ENCODE results near the gene ADGRE2. TPM values are rescaled to one million over a fixed set of nuclear protein-coding genes. Genes with fewer than 3 reads are reported as not detected.
"Not testable (repeated sequence)": the region's sequence is repeated elsewhere in the genome, so short reads cannot be mapped to it uniquely, and the experiment has no call there.

The ADGRE2 gene
- total RNA-seq, 6 experiments from 2014 or later, result 0.05 to 0.14 (median 0.07) TPM; not detected in 3

DNA sequence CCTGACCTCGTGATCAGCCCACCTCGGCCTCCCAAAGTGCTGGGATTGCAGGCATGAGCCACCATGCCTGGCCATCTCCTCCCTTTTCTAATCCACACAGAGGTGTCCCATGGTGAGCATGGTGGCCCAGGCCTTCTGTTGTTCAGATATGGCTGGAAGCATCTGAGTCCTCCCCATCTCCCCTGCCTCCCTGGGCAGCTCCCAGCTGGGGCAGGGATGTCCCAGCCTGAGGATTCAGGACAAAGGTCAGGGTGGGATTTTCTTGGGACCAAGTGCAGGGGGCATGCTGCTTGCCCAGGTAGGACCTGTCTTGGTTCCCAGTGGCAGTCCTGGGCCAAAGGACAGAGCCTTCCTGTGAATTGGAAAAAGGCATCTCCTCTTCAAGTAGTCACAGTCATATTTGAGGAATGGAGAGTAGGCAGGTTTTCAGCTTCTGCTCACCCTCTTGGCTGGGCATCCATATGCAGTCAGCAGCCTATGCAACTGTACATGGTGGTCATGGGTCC lies 10.8 kb downstream of the ADGRE2 start:
- Mint-ChIP-seq H3K27me3 (ENCODE audit: insufficient read depth) (peaks cover 5% of the 10 kb centered on the region; the same call in 1 of the 2 replicates), H3K4me3 (no peak overlapping the region), H3K36me3 (ENCODE audit: low read depth) (peaks cover 5% of the 10 kb centered on the region), H3K27ac (no peak overlapping the region), H3K9me3 (peaks cover 23% of the 10 kb centered on the region; the same call in 1 of the 2 replicates), H3K4me1 (ENCODE audit: low read depth) (no peaks in the 10 kb centered on the region)
- DNase-seq, result no peak
- TF ChIP-seq, protein P1, sequence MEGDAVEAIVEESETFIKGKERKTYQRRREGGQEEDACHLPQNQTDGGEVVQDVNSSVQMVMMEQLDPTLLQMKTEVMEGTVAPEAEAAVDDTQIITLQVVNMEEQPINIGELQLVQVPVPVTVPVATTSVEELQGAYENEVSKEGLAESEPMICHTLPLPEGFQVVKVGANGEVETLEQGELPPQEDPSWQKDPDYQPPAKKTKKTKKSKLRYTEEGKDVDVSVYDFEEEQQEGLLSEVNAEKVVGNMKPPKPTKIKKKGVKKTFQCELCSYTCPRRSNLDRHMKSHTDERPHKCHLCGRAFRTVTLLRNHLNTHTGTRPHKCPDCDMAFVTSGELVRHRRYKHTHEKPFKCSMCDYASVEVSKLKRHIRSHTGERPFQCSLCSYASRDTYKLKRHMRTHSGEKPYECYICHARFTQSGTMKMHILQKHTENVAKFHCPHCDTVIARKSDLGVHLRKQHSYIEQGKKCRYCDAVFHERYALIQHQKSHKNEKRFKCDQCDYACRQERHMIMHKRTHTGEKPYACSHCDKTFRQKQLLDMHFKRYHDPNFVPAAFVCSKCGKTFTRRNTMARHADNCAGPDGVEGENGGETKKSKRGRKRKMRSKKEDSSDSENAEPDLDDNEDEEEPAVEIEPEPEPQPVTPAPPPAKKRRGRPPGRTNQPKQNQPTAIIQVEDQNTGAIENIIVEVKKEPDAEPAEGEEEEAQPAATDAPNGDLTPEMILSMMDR (IDR thresholded peaks at IDR 0.05), result no peak

DNA sequence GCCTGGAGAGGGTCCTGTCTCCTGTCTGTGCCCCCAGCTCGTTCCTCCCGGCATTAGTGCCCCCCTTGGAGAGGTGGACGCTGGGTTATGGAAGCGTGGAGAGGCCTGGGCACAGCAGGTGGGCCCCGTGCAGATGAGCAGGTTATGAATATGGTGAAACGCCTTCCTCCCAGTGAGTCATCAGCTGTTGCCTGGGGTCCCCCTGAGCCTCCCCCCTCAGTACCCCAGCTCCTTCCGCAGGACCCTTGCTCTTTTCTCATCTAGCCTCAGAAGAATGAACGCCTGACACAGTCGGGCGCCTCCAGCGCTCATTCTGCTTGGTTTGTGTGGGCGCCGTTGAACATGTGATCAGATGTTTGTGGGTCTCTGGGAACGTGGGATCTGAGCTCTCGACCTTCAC lies 12.5 kb downstream of the ADGRE2 start:
- H3K27me3 Mint-ChIP-seq (ENCODE audit: insufficient read depth); H3K27ac Mint-ChIP-seq; H3K4me1 Mint-ChIP-seq (ENCODE audit: low read depth); H3K36me3 Mint-ChIP-seq (ENCODE audit: low read depth); DNase-seq; H3K4me3 Mint-ChIP-seq: not testable (repeated sequence)
- peaks cover 23% of the 10 kb centered on the region; the same call in 1 of the 2 replicates for H3K9me3 Mint-ChIP-seq

DNA sequence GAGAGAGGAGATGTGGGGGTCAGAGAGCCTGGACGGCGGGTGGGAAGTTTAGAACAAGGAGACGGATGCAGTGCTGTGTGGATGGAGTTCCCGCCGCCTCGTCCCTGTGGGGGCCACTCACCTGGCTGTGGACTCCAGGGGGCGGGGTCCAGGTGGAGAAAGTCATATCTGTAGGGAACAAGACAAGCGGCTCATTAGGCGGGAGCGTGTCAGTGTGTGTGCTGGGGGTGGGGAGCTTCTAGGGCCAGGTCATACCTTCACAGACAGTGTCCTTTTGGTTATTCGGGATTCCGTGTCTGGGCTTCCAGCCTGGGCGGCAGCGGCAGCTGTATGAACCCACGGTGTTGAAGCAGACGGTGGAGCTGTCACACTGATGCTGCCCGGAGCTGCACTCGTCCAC lies 13.0 kb downstream of the ADGRE2 start:
- peaks cover 23% of the 10 kb centered on the region; the same call in 1 of the 2 replicates for H3K9me3 Mint-ChIP-seq
- H3K4me1 Mint-ChIP-seq (ENCODE audit: low read depth); H3K27ac Mint-ChIP-seq; H3K27me3 Mint-ChIP-seq (ENCODE audit: insufficient read depth); H3K4me3 Mint-ChIP-seq; DNase-seq; H3K36me3 Mint-ChIP-seq (ENCODE audit: low read depth): not testable (repeated sequence)

DNA sequence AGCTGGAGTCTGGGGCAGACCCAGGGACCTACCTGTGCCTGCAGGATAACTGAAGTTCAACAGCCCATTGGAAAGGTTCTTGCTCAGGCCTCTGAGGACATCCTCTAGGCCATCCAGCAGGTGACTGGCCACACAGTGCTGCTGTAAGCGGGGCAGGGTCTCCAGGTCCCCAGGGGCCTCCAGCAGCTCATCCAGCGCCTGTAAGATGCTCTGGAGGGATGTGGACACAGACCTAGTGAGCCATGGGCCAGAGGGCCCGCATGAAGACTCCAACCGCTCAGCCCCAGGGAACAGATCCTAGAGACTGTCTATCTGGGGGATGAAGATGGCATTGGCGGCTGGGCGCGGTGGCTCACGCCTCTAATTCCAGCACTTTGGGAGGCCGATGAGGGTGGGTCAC lies 14.0 kb downstream of the ADGRE2 start:
- no peak for DNase-seq
- TF ChIP-seq, protein P1 (IDR thresholded peaks at IDR 0.05), result no peak
- peaks cover 5% of the 10 kb centered on the region for H3K36me3 Mint-ChIP-seq (ENCODE audit: low read depth)
- no peak overlapping the region for H3K27ac Mint-ChIP-seq
- no peaks in the 10 kb centered on the region for H3K4me1 Mint-ChIP-seq (ENCODE audit: low read depth)
- no peak overlapping the region for H3K4me3 Mint-ChIP-seq
- peaks cover 3% of the 10 kb centered on the region; the same call in 1 of the 2 replicates for H3K27me3 Mint-ChIP-seq (ENCODE audit: insufficient read depth)
- peaks cover 19% of the 10 kb centered on the region; the same call in 1 of the 2 replicates for H3K9me3 Mint-ChIP-seq

DNA sequence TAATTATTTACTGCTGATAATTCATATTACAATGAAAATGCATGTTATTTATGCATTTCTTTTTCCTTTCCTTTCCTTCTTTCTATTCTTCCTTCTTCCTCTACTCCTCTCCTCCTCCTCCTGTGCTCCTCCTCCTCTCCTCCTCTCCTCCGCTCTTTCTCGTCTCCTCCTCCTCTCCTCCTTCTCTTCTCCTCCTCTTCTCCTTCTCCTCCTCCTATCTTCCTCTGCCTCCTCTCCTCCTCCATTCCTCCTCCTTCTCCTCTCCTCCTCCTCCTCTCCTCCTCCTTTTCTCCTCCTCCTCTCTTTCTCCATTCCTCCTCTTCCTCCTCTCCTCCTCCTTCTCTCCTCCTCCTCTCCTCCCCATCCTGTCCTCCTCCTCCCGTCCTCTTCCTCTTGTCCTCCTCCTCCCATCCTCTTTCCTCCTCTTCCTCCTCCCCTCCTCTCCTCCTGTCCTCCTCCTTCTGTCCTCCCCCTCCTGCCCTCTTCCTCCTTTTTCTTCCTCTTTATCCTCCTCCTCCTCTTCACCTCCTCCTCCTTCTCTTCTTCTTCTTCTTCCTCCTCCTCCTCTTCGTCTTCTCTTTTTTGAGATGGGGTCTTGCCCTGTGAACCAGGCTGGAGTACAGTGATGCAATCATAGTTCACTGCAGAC lies 14.7 kb downstream of the ADGRE2 start:
- no peak overlapping the region for H3K4me3 Mint-ChIP-seq
- peaks cover 19% of the 10 kb centered on the region; the same call in 1 of the 2 replicates for H3K9me3 Mint-ChIP-seq
- no peak for DNase-seq
- H3K27me3 Mint-ChIP-seq (ENCODE audit: insufficient read depth), result peaks cover 7% of the 10 kb centered on the region
- no peaks in the 10 kb centered on the region for H3K4me1 Mint-ChIP-seq (ENCODE audit: low read depth)
- peaks cover 5% of the 10 kb centered on the region for H3K36me3 Mint-ChIP-seq (ENCODE audit: low read depth)
- H3K27ac Mint-ChIP-seq, result no peak overlapping the region
- TF ChIP-seq, protein P1 (IDR thresholded peaks at IDR 0.05), result no peak

DNA sequence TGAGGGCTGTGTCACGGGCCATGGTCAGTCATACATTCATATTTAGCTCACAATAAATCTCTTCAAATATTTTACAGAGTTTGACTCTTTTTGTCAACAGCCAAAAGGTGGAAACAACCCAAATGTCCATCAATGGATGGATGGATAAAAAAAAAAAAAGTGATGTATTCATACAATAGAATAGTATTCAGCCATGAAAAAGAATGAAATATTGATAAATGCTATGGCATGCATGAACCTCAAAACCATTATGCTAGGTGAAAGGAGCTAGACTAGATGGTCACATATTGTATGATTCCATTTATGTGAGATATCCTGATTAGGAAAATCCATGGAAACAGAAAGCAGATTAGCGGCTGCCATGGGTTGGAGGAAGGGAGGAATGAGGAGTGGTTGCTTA lies 16.2 kb downstream of the ADGRE2 start:
- Mint-ChIP-seq H3K4me3 (no peak overlapping the region), H3K9me3 (peaks cover 15% of the 10 kb centered on the region; the same call in 1 of the 2 replicates), H3K27ac (no peak overlapping the region), H3K4me1 (ENCODE audit: low read depth) (no peaks in the 10 kb centered on the region), H3K36me3 (ENCODE audit: low read depth) (peaks cover 5% of the 10 kb centered on the region), H3K27me3 (ENCODE audit: insufficient read depth) (peaks cover 7% of the 10 kb centered on the region)
- TF ChIP-seq, protein P1 (IDR thresholded peaks at IDR 0.05), result no peak
- DNase-seq, result no peak
